ENCODE results near the gene EHMT1. TPM values are rescaled to one million over a fixed set of nuclear protein-coding genes. Genes with fewer than 3 reads are reported as not detected.

The EHMT1 gene
- total and polyA plus RNA-seq, 2 of the 8 experiments (the other 6 are each of a cell fraction or from before 2014, with no cell fraction given): 95.7 to 163 TPM

DNA sequence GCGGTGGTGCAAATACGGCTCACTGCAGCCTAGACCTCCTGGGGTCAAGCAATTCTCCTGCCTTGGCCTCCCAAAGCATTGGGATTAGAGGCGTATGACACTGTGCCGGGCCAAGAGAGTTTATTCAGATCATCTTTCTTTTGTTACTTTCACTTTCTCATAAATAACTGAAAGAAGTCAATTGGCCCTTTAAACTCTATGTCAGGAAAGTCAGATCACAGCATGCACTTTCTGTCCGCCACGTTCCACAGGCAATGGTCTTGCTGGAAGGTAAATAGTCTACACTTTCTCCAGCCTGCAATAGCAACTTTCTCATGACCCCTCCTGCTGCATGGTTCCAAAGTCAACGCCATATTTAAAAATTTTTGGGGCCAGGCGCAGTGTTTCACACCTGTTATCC is 19.9 kb upstream of the EHMT1 start (continued):
- no peak for TF ChIP-seq SIN3A (conservative IDR thresholded peaks at IDR 0.05 in 1 of 2, IDR thresholded peaks at IDR 0.05 in 1 of 2; ENCODE audit: low read depth in 1 of 2, low read length in 2 of 2)
- no peak for TF ChIP-seq JUN (IDR thresholded peaks at IDR 0.05; ENCODE audit: low read depth, low read length)
- TF ChIP-seq RBBP5 (IDR thresholded peaks at IDR 0.05; ENCODE audit: borderline replicate concordance, low read depth, low read length): no peak
- no peak for TF ChIP-seq JUND (IDR thresholded peaks at IDR 0.05; ENCODE audit: low read length)
- no peak for TF ChIP-seq HDAC2 (IDR thresholded peaks at IDR 0.05; ENCODE audit: borderline replicate concordance in 1 of 2, low read depth in 2 of 2, low read length in 2 of 2)
- TF ChIP-seq BACH1 (IDR thresholded peaks at IDR 0.05; ENCODE audit: low read length): no peak

All from H1 (cell line).